ENCODE measurements around the gene SDHC.
A peak's percentile ranks its signal among the peaks of the same experiment; 100 is the strongest.

Gene SDHC, protein sequence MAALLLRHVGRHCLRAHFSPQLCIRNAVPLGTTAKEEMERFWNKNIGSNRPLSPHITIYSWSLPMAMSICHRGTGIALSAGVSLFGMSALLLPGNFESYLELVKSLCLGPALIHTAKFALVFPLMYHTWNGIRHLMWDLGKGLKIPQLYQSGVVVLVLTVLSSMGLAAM

DNA sequence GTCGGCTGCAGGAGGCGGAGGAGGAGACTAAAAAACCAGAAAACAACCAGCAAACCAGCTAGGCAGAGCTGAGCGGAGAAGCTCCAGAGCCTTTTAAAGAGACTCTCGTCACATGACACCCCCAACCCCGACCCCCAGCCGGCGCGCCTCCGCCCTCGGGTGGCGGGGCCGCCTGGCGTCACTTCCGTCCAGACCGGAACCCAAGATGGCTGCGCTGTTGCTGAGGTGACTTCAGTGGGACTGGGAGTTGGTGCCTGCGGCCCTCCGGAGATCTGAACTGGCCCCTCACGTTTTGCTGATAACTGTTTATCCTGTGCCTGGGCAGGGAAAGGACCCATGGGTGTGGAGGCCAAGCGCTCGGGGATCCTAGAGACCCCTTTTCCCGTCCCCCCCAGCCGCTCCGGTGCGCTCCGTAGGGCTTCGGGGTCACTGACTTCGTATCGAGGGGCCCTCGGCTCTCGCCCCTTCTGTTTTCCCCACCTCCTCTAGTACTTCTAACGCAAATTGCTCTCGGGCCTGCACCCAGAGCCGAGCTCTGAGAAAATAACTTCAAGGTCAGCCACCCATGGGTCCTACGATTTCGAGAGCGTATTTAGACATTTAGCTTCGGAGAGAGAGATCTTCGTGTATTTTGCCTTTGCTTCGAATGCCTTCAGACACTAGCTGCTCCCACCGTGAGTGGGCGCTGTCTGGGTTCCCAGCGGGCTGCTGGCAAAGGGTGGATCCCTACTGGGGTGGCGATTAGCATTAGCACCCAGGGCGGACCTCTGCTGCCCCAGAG, at the start of gene SDHC:
Gene SDHC (plus strand): TSS at position 181 of the 781 bp plus-strand sequence. CDS start 25 bp downstream, at position 206.
- peak; percentile 69 for DNase-seq (ENCODE audit: low read depth)

DNA sequence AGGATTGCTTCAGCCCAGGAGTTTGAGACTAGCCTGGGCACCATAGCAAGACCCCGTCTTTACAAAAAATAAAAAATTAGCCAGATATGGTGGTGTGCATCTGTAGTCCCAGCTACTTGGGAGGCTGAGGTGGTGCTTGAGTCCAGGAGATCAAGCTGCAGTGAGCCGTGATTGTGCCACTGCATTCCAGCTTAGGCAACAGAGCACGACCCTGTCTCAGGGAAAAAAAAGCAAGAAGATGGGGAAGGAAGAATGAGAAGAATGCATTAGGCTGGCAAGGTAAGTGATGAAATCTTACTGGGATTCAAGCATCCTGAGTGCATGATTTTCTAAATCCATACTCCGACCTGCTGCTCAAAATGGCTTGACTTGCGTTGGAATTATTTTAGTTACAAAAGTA, 48.9 kb upstream of the SDHC start:
- DNase-seq (ENCODE audit: low read depth) = no peak

DNA sequence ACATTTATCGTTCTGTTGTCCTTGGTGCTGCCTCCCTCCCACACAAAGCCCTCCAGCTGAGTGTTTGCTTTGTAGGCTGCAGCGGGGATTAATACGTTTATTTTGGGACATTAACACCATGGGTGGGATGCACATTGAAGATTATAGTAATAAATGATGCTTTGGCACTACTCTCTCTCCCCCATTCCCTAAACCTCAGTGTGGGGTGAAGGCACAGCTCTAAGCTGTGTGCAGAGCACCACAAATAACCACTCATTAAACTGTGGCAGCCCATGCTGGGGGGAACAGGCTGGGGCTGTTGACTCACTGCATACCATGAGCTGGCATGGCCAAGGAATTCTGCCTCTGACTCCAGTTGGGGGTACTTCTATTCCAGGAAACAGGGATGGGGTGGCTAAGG, 48.0 kb upstream of the SDHC start:
- no peak for DNase-seq (ENCODE audit: low read depth)

DNA sequence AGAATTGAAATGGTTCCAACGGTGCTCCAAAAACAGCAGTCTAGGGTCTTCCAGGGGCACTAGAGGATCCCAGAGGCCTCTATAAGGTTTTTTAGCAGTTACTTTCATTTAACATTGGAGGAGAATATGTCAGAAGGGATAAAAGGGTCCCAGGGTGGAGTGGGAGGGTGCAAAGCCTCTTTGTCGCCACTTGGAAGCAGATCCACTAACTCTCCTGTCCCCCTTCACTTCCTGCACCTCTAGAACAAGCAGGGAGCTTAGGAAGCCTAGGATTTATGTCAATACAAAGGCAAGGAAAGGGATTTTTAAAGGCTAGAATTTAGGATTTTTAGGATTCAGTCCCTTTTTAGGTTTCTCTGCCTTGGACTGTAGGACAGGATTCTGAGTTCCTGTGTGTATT, 47.3 kb upstream of the SDHC start:
- DNase-seq (ENCODE audit: low read depth) = no peak

DNA sequence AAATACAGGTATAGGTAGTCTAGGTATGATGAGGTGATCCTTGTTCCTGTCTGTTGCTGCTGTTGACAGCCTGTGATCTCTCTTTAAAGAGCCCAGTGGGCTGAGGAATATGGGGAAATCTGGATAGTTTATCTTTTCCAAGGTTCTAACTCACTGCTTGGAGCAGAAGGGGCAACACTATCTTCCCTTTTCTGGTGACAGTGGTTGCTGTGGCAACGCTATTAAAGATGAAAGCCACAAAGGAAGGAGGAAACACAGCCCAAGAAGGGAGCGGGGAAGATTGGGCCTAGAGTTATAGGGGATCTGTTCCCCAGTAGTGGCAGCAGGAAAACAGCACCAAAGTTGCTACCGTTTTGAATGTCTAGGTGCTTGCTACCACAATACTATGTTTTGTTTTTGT, 46.9 kb upstream of the SDHC start:
- DNase-seq (ENCODE audit: low read depth) = no peak

DNA sequence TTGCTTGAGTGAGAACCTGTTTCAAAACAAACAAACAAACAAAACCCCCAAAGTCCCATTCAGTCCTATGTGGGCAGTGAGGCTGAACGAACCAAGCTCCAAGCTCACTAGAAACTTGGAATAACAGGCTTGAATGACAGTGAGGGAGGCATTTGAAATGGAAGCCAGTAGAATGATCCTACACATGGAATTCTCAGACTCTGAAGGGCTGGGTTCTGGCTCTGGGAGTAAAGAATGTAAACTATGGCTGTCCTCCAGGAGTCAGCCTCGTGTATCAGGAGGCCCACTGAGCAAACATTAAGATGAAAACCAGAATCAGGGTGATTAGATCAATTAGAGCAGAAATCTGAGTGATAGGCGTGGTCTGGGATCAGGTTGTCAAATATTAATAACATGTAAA, 40.8 kb upstream of the SDHC start:
- no peak for DNase-seq (ENCODE audit: low read depth)

DNA sequence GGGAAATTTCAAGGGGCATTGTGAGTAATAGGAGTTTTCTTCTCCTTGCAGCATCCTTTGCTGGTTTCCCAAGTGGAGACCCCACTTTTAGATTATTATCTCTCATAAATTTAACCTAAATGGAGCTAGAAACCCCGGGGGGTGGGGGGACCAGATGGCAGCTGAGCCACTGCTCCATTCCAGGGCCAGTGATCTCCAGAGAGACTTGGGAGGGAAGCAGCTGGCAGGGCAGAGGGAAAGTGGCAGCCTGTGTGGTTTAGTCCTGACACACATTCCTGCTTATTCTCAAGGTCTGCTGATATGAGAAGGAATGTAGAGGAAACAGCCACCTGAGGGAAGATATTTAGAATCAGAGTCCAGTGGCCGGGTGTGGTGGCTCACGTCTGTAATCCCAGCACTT, 39.3 kb upstream of the SDHC start:
- DNase-seq (ENCODE audit: low read depth) = no peak

DNA sequence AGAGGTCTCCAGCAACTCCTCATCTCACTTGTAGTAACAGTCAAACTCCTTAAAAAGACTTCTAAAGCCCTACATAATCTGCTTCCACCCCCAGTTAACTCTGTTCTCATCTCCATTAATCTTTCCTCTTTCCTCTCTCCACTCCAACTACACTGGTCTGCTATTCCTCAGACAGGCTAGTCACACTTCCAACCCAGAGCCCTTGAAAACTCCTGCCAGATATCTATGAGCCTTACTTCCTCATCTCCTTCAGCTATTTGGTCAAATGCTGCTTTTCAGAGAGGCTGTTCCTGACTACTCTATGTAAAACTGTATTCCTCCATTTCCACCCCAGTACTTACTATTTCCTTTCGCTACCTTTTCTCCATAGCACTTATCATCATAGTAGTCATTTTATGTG, 31.2 kb upstream of the SDHC start:
- DNase-seq (ENCODE audit: low read depth) = no peak

DNA sequence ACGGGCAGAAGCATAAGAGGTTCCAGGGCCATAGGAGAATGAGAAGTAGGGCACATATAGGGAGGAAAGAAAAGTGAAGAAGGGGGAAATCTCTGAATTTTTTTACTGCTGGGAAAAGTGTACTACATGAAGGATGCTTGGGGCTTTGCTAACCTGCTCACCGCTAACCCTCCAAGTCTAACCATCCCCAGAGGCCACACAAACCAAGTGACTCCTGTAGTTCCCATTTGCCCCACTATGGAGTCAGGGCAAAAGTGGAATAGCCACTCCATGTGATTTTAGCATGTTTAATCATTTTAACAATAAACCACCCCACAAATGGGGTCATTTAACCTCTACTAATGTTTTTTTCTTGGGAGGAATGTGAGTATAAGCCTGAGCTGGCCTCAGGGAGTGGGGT, 29.1 kb upstream of the SDHC start:
- DNase-seq (ENCODE audit: low read depth) = no peak

DNA sequence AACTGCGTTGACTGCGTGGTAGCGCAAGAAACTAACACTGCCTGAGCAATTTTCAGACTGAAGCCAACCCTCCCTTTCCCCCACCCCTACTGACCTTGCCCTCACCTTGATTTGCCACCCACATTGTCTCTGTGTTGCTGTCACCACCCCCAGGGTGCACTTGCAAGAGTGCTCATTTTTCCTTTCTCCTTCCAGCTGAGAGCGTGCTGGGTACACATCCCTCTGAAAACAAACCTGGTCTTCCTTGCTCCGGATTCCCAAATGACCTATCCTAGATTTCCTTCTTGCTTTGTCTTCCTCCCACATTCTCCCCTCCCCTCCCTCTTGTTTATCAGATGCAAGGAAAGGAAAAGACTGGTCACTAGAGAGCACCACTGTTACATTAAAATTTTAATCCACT, 28.7 kb upstream of the SDHC start:
- DNase-seq (ENCODE audit: low read depth) = no peak

DNA sequence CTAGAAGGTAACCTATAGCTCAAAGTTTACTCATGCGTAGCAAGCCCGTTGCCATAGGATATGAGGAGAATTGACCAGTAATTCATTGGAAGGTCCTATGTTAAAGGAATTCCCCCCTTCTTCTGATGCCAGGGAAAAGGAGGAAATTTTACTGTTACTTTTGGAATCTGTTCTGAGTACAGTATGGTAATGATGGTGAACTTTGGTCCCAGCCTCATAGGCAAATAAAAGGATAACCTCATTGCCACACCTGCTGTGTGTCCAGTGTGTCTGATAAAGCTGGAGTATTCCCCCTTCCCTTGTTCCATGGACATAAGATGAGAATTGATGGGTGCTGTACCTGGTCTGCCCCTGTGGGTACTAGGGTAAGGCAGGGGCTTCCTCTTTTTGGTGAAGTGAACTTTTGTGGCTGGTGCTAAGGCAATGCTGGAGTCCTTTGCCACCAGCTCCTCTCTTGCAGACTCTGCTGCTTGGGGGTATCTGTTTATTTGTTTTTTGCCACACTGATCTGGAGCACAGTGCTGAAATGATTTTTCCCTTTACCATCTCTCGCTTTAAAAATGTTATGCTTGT, 26.6 kb upstream of the SDHC start:
- DNase-seq (ENCODE audit: low read depth) = no peak

DNA sequence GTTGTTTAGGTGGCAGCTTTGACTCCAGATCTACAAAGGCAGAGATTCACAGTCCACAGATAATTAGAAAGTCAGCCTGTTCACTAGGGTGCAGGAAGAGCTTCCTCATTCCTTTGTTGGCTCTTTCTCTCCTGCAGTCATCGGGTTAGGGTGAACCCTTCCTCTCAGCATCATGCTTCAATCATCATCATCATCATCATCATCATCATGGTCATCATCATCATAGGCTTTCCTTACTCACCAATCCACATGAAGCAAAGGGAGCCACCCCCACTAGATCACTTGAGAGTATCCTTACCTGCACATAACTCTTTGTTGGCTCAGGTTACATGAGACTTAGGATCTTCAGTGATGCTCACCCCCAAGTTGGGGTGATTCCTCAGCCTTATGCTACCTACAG, 23.4 kb upstream of the SDHC start:
- no peak for DNase-seq (ENCODE audit: low read depth)

DNA sequence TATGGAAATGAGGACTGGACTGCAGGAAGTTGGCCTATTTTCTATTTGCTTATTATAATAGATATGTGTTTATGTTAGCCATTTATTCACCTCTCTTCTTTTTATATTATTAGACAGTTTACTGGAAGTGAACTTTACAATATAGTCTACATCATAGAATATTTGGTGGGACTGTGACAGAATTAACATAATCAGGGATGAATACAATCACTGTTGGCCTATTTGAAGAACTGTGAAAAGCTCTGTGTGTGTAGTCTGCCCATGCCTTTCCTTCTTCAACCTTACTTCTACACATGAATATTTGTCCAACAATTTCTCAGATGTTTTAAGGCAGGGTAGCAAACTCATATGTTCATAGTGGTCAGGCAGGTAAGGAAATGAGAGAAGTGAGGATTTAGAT, 16.8 kb upstream of the SDHC start:
- no peak for DNase-seq (ENCODE audit: low read depth)

DNA sequence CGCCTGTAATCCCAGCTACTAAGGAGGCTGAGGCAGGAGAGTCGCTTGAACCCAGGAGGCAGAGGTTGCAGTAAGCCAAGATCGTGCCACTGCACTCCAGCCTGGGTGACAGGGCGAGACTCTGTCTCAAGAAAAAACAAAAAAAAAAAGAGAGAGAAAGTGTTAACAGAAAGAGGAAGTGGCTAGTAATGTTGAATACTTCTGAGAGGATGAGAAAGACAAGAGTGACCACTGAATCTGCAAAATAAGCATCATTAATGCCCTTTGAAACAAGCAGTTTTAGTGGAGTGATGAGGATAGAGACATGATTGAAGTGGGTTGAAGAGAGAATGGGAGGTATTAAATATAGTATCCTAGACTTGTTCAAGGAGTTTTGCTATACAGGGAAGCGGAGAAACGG, 16.1 kb upstream of the SDHC start:
- no peak for DNase-seq (ENCODE audit: low read depth)

DNA sequence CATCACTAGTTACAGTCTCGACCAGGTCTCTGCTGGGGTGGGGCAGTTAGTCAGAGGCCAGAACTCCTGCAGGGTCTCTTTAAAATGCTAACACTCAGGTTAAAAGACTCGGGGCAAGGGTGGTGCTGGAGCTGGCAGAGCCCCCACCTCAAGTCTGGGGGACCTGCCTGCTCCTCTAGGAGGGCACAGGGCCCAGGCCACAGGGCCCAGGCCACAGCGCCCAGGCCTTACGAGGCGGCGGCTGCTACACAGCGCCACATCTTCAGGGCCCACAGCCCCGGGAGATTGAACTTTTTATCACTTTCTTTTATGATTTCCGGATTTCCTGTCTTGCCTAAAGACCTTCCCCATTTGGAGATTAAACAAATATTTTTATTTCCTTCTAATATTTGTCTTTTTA, 14.8 kb upstream of the SDHC start:
- no peak for DNase-seq (ENCODE audit: low read depth)

DNA sequence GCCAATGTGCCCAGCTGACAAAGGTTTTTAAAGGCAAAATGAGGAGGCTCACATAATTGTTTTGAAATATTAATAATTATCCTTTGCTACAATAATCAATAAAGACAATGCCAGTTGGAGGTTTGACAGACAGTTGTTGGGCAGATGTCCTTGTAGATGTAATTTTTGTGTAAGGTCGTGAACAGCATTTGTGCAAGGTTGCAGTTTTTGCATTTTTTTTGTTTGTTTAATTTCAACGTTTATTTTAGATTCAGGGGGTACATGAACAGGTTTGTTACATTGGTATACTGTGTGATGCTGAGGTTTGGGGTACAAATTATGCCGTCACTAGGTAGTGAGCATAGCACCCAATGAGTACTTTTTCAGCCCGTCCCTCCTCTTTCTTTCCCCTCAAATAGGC, 13.7 kb upstream of the SDHC start:
- DNase-seq (ENCODE audit: low read depth) = no peak

DNA sequence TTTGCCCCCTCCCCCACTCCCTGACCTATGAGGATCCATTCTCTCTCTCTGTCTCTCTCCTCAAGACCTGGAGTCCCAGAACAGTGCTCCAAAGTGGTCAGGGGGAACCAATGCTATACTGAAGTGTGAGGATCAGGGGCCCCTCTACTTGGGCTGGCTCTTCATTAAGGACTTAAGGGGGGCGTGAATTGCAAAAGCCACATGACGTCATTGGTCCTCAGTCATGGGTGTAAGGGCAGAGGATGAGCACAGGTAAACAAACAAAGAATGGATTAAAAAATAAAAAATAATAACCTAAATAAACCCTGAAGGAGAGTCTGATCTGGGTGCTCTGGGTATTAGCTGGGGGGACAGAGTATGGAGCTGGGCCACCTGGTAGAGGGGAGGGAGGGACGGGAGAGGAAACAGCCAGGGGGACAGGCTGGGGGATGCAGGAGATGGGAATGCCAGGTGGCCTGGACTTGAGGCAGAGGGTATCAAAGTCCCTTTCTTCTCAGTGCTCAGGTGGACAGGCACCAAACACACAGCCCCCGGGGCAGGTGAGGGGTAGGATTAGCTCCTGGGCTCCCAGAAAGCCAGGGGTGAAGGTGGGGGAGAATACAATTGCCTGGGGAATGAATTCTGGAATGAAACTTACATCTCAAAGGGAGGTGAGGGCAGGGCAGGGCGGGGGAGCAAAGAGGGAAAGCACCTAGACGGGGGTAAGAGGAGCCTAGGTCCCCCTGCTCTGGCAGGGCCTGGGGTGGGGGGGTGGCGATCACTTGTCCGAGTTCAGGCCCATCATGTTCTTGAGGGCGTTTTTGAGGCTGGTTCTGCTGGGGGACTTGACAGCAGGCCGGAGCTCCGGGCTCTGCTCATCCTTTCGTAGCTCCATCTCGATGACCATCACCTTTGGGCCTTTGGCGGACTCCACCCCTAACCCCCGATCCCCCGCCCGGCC, 9.0 kb upstream of the SDHC start:
- no peak for DNase-seq (ENCODE audit: low read depth)

DNA sequence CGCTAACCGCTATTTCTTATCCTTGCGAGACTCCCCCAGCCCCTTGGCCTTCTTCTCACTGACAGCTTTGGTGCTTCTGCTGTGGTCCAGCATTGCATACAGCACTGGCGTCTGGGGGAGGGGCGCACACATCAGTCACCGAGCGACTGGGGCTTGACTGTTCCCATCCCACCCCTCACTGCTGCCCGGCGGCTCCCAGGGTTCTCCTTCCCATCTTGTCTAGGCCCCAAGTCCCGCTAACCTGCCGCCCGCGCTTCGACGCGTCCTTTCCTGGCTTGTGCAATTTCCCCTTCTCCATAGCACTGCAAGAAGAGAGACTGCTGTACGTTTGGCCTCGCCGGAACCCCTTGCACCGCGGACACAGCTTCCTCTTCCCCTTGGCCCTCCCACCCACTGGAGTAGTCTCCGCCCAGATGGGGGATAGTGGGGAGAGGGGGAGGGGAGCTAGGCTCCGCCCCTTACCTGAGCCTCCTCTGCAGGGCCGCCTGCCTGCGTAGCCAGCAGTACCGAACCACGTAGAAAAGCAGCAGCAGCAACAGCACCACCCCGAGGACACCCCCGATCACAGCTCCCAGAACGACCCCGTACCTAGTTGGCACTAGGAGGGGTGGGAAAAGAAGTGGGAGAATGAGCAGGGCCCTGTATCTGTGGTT, 8.2 kb upstream of the SDHC start:
- peak; percentile 52 for DNase-seq (ENCODE audit: low read depth)

DNA sequence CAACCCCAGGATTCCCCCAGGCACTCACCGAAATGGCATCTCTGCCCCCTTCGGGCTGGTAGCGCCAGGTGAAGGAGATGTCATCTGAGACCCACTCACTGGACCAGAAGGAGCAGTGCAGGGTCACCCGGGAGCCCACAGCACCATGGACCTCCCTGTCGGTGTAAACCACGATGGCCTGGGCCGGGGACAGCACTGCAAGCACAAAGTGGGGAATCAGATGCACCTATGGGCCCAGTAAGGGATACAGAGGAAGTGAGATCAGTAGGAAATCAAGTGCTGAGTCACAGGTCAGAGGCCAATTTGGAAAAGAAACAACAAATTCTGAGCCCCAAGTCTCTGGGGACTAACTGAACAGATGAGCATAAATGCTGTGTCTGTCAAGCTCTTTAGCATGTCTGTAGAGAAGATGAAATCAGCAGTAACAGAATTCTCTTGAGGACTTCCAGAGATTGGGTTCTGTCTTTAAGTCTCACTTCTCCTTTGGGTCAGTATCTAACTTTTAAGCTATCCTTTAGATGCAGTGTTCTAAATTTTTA, 6.9 kb upstream of the SDHC start:
- no peak for DNase-seq (ENCODE audit: low read depth)

DNA sequence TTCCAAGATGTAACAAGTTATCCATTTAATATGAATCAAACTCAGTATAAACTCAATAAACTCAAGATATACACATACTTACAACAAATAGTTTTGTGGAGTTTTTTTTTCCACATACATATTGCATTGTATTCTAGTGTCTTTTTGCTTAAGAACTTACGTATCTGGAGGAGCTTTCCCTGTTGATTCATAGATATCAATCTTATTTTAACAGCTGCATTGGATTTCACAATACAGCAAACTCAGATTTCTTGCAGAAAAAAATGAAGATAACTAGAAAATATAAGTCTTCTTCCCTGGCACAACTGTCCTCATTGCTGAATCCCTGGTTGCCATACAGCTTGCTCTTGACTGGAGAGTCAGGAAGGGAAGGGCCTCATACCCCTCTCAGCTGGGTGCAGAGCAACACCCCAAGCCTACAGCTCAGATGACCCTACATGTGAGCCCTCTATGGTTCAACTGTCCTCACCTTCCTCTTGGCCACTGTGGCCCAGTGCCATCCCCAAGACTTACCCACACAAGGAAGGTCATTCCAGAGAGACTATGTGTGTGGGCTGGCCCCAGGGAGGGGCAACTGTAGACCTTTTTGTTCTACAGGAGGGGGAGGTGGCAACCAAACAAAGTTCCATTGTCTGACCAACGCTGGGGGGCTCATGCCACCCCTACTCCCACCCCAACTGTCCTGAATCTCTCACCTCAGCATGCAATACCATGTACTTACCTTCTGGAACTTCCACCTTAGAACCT, 6.1 kb upstream of the SDHC start:
- DNase-seq (ENCODE audit: low read depth) = no peak

DNA sequence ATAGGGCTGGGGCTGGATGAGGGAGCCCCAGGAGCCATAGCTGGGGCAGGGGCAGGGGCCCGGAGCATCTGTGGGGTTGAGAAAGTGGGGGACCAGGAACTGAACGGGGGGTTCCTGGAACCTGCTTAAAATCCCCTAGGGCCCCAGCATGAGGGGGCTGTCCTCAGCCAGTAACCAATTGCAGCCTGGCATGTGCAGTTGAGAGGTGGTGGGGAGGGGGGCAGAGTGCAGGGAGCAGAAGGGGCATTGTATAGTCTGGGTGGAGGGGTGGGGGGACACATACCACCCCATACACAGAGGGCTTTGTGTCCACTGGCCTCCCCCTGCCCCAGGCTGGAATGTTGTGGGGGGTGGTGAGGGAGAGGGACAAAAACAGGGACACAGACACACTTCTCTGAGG, 4.3 kb upstream of the SDHC start, which contains the start of gene MPZ:
Gene MPZ (minus strand): TSS at position 101 of the 400 bp plus-strand sequence. CDS start 63 bp downstream, at position 38.
- DNase-seq (ENCODE audit: low read depth) = no peak
